SK-N-SH (cell line): Measurements from ENCODE around the gene NFKB1.

ENCODE experiments used
- CTCF ChIP-seq: fragments of 200-600 bp; sonication (generic); IDR thresholded peaks from 2 replicates; pipeline ENCODE4 v1.6.1; 2017; ENCODE audit warnings: antibody characterized with exemption, mild to moderate bottlenecking, moderate library complexity
- EP300 ChIP-seq, 2 experiments: IDR thresholded peaks; 2 replicates each; pipeline versions ENCODE4 v1.4.0 to v1.6.1; 2012; ENCODE audit warnings: borderline replicate concordance in 1 of 2, low read depth in 1 of 2, low read length in 1 of 2
- POLR2AphosphoS5 ChIP-seq: IDR thresholded peaks from 2 replicates; pipeline ENCODE4 v1.6.1; 2012; ENCODE audit warnings: low read depth, low read length
- RCOR1 ChIP-seq: fragments of 150-350 bp; IDR thresholded peaks from 2 replicates; pipeline ENCODE4 v1.6.1; 2017; ENCODE audit warnings: antibody characterized with exemption, low read length
- TAF1 ChIP-seq: IDR thresholded peaks from 2 replicates; pipeline ENCODE4 v1.6.1; 2012; ENCODE audit warnings: low read depth, mild to moderate bottlenecking, low read length, moderate library complexity, borderline replicate concordance
- TF ChIP-seq, protein P1 (sequence below): IDR thresholded peaks from 2 replicates; pipeline ENCODE4 v1.4.0; 2012; ENCODE audit warnings: low read depth

DNA sequence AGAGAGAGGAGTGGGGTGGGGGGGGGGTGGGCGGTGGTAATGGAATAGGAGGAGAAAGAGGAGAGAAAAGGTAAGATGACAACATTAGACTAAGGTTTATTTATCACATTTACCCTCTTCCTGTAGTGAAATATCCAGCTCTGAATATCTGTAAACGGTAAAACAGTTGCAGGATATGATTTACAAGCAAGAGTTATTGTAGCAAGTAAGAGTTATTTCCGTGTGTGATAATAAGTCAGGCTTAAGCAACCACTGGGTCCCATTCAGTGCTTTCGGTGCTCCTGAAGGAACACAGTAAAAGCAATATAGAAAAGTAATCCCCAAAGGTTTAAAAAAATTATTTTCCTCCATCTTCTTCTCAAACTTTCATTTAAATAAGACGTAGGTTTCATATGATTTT lies 156.0 kb downstream of the NFKB1 start:
- TF ChIP-seq TAF1 (no peak), CTCF (no peak), EP300 (IDR thresholded peaks at IDR 0.05; ENCODE audit: borderline replicate concordance in 1 of 2, low read depth in 1 of 2, low read length in 1 of 2) (no peak), POLR2AphosphoS5 (no peak), RCOR1 (no peak)
- TF ChIP-seq, protein P1, sequence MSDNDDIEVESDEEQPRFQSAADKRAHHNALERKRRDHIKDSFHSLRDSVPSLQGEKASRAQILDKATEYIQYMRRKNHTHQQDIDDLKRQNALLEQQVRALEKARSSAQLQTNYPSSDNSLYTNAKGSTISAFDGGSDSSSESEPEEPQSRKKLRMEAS = no peak
